Prostate gland (tissue), 2 donors: ENCODE results near the gene TAF8.
A peak's percentile ranks its signal among the peaks of the same experiment; 100 is the strongest.

Experiments used
- POLR2A ChIP-seq: fragments of 450-650 bp; IDR thresholded peaks from one replicate; pipeline ENCODE4 v1.6.1; 2016; ENCODE audit warnings: antibody characterized with exemption, mild to moderate bottlenecking
- POLR2AphosphoS5 ChIP-seq: sonication (generic); formaldehyde crosslinking; IDR thresholded peaks from one replicate; pipeline ENCODE4 v1.6.1; 2017; ENCODE audit warnings: antibody characterized with exemption
- TF ChIP-seq, protein P1 (sequence below), 4 experiments: fragments of 200-600 bp in 2 of 4; fragments of 450-650 bp in 2 of 4; sonication (generic) in 2 of 4; IDR thresholded peaks; 1 replicate in 3 of 4; 2 replicates in 1 of 4; pipeline ENCODE4 v1.5.1; 2016 to 2019; ENCODE audit warnings: antibody characterized with exemption in 4 of 4, mild to moderate bottlenecking in 2 of 4, moderate library complexity in 2 of 4

DNA sequence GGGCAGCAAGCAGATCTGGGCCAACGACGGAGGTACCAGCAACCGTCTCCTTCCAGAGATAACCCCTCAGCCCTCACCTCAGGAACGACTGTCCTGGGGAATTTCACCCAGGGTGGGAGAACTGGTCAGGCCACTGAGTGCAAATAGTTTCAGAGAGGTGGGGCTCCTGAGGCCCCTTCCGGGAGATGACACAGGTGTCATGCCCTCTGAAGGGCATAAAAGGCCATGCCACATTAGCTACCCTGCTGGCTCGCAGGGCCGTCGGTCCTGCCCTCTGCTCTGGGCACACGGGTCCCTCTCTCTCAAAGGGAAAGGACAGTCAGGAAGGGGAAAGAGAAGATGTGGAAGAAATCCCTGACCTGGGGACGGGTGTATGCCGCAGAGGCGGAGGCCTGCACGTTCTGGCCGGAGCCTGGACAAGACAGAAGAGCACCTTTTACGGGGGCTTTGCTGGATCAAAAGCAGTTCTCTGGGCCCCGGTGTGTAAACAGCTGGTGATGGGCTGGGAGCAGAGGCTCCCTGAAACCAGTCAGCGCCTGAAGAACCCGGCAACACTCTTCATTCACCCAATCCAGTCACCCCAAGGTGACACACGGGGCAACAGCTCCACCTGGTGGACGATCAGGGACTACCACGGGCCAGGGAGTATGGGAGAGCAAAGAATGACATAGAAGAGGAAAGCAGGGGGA, 6.4 kb upstream of the TAF8 start:
- TF ChIP-seq, protein P1, sequence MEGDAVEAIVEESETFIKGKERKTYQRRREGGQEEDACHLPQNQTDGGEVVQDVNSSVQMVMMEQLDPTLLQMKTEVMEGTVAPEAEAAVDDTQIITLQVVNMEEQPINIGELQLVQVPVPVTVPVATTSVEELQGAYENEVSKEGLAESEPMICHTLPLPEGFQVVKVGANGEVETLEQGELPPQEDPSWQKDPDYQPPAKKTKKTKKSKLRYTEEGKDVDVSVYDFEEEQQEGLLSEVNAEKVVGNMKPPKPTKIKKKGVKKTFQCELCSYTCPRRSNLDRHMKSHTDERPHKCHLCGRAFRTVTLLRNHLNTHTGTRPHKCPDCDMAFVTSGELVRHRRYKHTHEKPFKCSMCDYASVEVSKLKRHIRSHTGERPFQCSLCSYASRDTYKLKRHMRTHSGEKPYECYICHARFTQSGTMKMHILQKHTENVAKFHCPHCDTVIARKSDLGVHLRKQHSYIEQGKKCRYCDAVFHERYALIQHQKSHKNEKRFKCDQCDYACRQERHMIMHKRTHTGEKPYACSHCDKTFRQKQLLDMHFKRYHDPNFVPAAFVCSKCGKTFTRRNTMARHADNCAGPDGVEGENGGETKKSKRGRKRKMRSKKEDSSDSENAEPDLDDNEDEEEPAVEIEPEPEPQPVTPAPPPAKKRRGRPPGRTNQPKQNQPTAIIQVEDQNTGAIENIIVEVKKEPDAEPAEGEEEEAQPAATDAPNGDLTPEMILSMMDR (IDR thresholded peaks at IDR 0.05) = peak; percentile 97 to 98 (median 97)
- TF ChIP-seq POLR2A (no peak), POLR2AphosphoS5 (peak; percentile 79)
